SK-N-SH treated with all-trans-retinoic acid at 6 μM for 48 hours (cell line): ENCODE measurements around the gene ANKRD40CL.

Experiments
- ARNTL ChIP-seq: fragments of 450-650 bp; formaldehyde crosslinking; IDR thresholded peaks from 2 replicates; pipeline ENCODE4 v1.5.0; 2020; ENCODE audit warnings: low read depth, mild to moderate bottlenecking, moderate library complexity, borderline replicate concordance
- BACH2 ChIP-seq: fragments of 250-450 bp; sonication (Bioruptor Pico); IDR thresholded peaks from 2 replicates; pipeline ENCODE4 v1.9.0; 2021; ENCODE audit warnings: mild to moderate bottlenecking, borderline replicate concordance
- ESRRG ChIP-seq: fragments of 250-450 bp; sonication (Bioruptor Pico); IDR thresholded peaks from 2 replicates; pipeline ENCODE4 v1.6.1; 2021; ENCODE audit warnings: mild to moderate bottlenecking
- ISL1 ChIP-seq: fragments of 250-450 bp; sonication (Bioruptor Pico); IDR thresholded peaks from 2 replicates; pipeline ENCODE4 v2.1.2; 2022; ENCODE audit warnings: mild to moderate bottlenecking, moderate library complexity
- OSR1 ChIP-seq: fragments of 250-450 bp; sonication (Bioruptor Pico); IDR thresholded peaks from 2 replicates; pipeline ENCODE4 v1.8.0; 2022; ENCODE audit warnings: moderate library complexity, mild to moderate bottlenecking, inconsistent platforms
- PATZ1 ChIP-seq: fragments of 250-450 bp; sonication (Bioruptor Pico); IDR thresholded peaks from 2 replicates; pipeline ENCODE4 v1.8.0; 2020; ENCODE audit warnings: mild to moderate bottlenecking, moderate library complexity, borderline replicate concordance
- POU6F1 ChIP-seq: fragments of 250-450 bp; sonication (Bioruptor Pico); IDR thresholded peaks from 2 replicates; pipeline ENCODE4 v1.8.0; 2021; ENCODE audit warnings: low read depth, mild to moderate bottlenecking, moderate library complexity, borderline replicate concordance
- RARB ChIP-seq: fragments of 250-450 bp; sonication (Bioruptor Pico); IDR thresholded peaks from 2 replicates; pipeline ENCODE4 v1.8.0; 2021; ENCODE audit warnings: mild to moderate bottlenecking, moderate library complexity
- TOX ChIP-seq: fragments of 250-450 bp; sonication (Bioruptor Pico); IDR thresholded peaks from 2 replicates; pipeline ENCODE4 v1.8.0; 2021; ENCODE audit warnings: mild to moderate bottlenecking, moderate library complexity, borderline replicate concordance
- ZC3H10 ChIP-seq: fragments of 250-450 bp; sonication (Bioruptor Pico); IDR thresholded peaks from 2 replicates; pipeline ENCODE4 v1.5.1; 2021; ENCODE audit warnings: mild to moderate bottlenecking, moderate library complexity
- ZFP3 ChIP-seq: fragments of 250-450 bp; sonication (Bioruptor Pico); IDR thresholded peaks from 2 replicates; pipeline ENCODE4 v1.5.0; 2020; ENCODE audit warnings: mild to moderate bottlenecking, moderate library complexity
- ZNF70 ChIP-seq: fragments of 450-650 bp; formaldehyde crosslinking; IDR thresholded peaks from 2 replicates; pipeline ENCODE4 v1.5.0; 2020; ENCODE audit warnings: mild to moderate bottlenecking, moderate library complexity
- TF ChIP-seq, protein P1 (sequence below): fragments of 250-450 bp; sonication (Bioruptor Pico); IDR thresholded peaks from 2 replicates; pipeline ENCODE4 v1.5.1; 2020; ENCODE audit warnings: low read depth, mild to moderate bottlenecking, moderate library complexity
- TF ChIP-seq, protein P2 (sequence below): fragments of 250-450 bp; sonication (Bioruptor Pico); IDR thresholded peaks from 2 replicates; pipeline ENCODE4 v1.5.0; 2020; ENCODE audit warnings: mild to moderate bottlenecking, moderate library complexity

DNA sequence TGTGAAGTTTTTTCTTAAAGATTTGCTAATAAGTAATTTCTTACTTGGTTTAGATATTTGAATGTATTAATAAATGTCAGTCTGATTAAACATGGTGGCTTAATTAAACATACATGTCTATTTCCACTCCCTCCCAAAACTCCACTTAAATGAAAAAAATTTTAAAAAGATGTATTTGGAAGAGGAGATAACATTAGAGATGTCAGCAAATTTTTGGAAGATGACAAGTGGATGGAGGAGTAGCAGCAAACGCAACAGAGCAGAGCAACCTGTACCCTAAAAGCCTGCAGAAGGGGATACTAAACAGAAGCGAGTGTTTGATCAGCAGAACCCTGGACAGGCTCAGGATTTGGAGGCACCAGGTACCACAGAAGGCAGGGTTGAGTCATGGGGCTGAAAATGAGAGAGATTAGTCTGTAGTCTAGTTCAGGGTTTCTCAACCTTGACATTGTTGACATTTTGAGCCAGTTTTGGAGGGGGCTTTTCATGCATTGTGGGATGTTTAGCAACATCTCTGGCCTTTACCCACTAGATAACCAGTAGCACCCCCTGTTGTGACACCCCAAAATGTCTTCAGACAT lies 30.1 kb downstream of the ANKRD40CL start:
- no peak for TF ChIP-seq TOX
- TF ChIP-seq ESRRG, result no peak
- no peak for TF ChIP-seq ZFP3
- no peak for TF ChIP-seq ARNTL (CRISPR knock-in tag)
- TF ChIP-seq OSR1, result no peak
- TF ChIP-seq, protein P1, sequence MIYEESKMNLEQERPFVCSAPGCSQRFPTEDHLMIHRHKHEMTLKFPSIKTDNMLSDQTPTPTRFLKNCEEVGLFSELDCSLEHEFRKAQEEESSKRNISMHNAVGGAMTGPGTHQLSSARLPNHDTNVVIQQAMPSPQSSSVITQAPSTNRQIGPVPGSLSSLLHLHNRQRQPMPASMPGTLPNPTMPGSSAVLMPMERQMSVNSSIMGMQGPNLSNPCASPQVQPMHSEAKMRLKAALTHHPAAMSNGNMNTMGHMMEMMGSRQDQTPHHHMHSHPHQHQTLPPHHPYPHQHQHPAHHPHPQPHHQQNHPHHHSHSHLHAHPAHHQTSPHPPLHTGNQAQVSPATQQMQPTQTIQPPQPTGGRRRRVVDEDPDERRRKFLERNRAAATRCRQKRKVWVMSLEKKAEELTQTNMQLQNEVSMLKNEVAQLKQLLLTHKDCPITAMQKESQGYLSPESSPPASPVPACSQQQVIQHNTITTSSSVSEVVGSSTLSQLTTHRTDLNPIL (CRISPR knock-in tag), result no peak
- TF ChIP-seq RARB, result no peak
- no peak for TF ChIP-seq PATZ1 (CRISPR knock-in tag)
- no peak for TF ChIP-seq ZC3H10 (CRISPR knock-in tag)
- TF ChIP-seq ZNF70 (CRISPR knock-in tag), result no peak
- no peak for TF ChIP-seq POU6F1 (CRISPR knock-in tag)
- TF ChIP-seq ISL1 (CRISPR knock-in tag), result no peak
- TF ChIP-seq BACH2 (CRISPR knock-in tag), result no peak
- TF ChIP-seq, protein P2, sequence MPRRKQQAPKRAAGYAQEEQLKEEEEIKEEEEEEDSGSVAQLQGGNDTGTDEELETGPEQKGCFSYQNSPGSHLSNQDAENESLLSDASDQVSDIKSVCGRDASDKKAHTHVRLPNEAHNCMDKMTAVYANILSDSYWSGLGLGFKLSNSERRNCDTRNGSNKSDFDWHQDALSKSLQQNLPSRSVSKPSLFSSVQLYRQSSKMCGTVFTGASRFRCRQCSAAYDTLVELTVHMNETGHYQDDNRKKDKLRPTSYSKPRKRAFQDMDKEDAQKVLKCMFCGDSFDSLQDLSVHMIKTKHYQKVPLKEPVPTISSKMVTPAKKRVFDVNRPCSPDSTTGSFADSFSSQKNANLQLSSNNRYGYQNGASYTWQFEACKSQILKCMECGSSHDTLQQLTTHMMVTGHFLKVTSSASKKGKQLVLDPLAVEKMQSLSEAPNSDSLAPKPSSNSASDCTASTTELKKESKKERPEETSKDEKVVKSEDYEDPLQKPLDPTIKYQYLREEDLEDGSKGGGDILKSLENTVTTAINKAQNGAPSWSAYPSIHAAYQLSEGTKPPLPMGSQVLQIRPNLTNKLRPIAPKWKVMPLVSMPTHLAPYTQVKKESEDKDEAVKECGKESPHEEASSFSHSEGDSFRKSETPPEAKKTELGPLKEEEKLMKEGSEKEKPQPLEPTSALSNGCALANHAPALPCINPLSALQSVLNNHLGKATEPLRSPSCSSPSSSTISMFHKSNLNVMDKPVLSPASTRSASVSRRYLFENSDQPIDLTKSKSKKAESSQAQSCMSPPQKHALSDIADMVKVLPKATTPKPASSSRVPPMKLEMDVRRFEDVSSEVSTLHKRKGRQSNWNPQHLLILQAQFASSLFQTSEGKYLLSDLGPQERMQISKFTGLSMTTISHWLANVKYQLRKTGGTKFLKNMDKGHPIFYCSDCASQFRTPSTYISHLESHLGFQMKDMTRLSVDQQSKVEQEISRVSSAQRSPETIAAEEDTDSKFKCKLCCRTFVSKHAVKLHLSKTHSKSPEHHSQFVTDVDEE, result no peak
